Activated naive CD4-positive, alpha-beta T cell treated with anti-CD3 and anti-CD28 coated beads for 36 hours (primary cell): ENCODE results near the gene C10orf67. TPM values are rescaled to one million over a fixed set of nuclear protein-coding genes. Genes with fewer than 3 reads are reported as not detected.
"Not testable (repeated sequence)": the region's sequence is repeated elsewhere in the genome, so short reads cannot be mapped to it uniquely, and the experiment has no call there.

Experiments used
- CTCF ChIA-PET: fragments of 350-600 bp; sonication (Branson Sonifier 250); formaldehyde crosslinking; loops from one replicate; lab custom pipeline; 2021; ENCODE audit warnings: antibody characterized with exemption; lab: Charles Lee
- DNase-seq: peaks from one replicate; pipeline ENCODE4 v3.0.0-alpha.2; 2020
- H3K27ac Mint-ChIP-seq: one replicate; pipeline ENCODE4 v1.8.0; 2021; ENCODE audit warnings: mild to moderate bottlenecking, mixed read lengths
- H3K27me3 Mint-ChIP-seq: one replicate; pipeline ENCODE4 v1.8.0; 2021; ENCODE audit warnings: low read depth, mixed read lengths
- H3K36me3 Mint-ChIP-seq: one replicate; pipeline ENCODE4 v1.8.0; 2021; ENCODE audit warnings: low read depth, mixed read lengths
- H3K4me1 Mint-ChIP-seq: one replicate; pipeline ENCODE4 v1.8.0; 2021; ENCODE audit warnings: low read depth, mixed read lengths
- H3K4me3 Mint-ChIP-seq: one replicate; pipeline ENCODE4 v1.8.0; 2021; ENCODE audit warnings: mild to moderate bottlenecking, moderate library complexity, mixed read lengths
- H3K9me3 Mint-ChIP-seq: one replicate; pipeline ENCODE4 v1.8.0; 2021; ENCODE audit warnings: mixed read lengths
- intact Hi-C: fragments of 100-400 bp; cut with micrococcal nuclease; formaldehyde crosslinking; loops from one replicate; pipeline ENCODE4 v1.15.1; 2023
- total RNA-seq, 2 experiments: library from RNA; stranded (reverse); gene quantifications; one replicate each; pipeline ENCODE4 v1.2.3, GENCODE V29; 2021

C10orf67 gene
- total RNA-seq, 2 experiments from 2014 or later = 2.0 to 3.2 TPM

GRCh38 chr10:23361665-23362064, 17.1 kb upstream of the C10orf67 start:
- no peak overlapping the region for H3K4me3 Mint-ChIP-seq
- DNase-seq = no peak
- H3K27me3 Mint-ChIP-seq = no peaks in the 10 kb centered on the region
- intact Hi-C loops = loop anchor here (5.0 to 10.0 kb wide), 7 partner anchors 39 to 1363 kb away; partner anchors contain the start of genes ARHGAP21, COMMD3 and MSRB2
- H3K36me3 Mint-ChIP-seq = no peaks in the 10 kb centered on the region
- no peak overlapping the region for H3K27ac Mint-ChIP-seq
- no peaks in the 10 kb centered on the region for H3K9me3 Mint-ChIP-seq
- CTCF ChIA-PET = interaction anchor here (1.0 to 1.3 kb wide), 2 partner anchors 21 to 156 kb away, joined by 4 read pairs; no protein-coding TSS in a partner anchor
- H3K4me1 Mint-ChIP-seq = peaks cover 50% of the 10 kb centered on the region

- Mint-ChIP-seq H3K36me3 (no peaks in the 10 kb centered on the region), H3K4me3 (no peak overlapping the region), H3K4me1 (peaks cover 33% of the 10 kb centered on the region), H3K27ac (no peak overlapping the region), H3K9me3 (no peaks in the 10 kb centered on the region), H3K27me3 (no peaks in the 10 kb centered on the region)
- intact Hi-C loops = loop anchor here (5.0 to 10.0 kb wide), 7 partner anchors 38 to 1365 kb away; partner anchors contain the start of genes ARHGAP21, COMMD3 and MSRB2
- CTCF ChIA-PET = interaction anchor here (2.2 kb wide), 1 partner anchor 169 kb away, joined by 6 read pairs; no protein-coding TSS in a partner anchor
- no peak for DNase-seq
Measured at GRCh38 chr10:23359692-23360380, 15.2 kb upstream of the C10orf67 start.

DNA sequence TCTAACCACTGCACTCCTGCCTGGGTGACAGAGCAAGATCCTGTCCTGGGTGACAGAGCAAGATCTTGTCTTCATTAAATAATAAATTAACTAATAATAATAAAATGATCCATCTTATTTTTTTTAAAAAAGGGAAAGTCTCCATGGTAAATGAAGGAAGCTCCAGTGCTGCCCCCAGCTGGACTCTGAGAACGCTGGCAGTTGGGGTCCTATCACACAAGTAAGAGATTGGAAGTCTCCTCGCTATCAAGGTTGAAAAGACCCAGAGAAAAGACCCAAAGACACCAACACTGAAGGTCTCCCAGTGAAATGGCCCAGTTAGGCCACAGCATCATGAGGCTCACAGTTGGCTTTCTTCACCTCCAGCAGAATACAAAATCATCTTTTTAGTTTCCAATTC, 13.8 kb upstream of the C10orf67 start:
- Mint-ChIP-seq H3K27me3 (no peaks in the 10 kb centered on the region), H3K4me3 (no peak overlapping the region), H3K4me1 (peaks cover 18% of the 10 kb centered on the region), H3K9me3 (no peaks in the 10 kb centered on the region), H3K27ac (no peak overlapping the region), H3K36me3 (no peaks in the 10 kb centered on the region)
- CTCF ChIA-PET = interaction anchor here (1.5 to 1.7 kb wide), 2 partner anchors 43 to 65 kb away, joined by 3 to 5 read pairs; no protein-coding TSS in a partner anchor
- intact Hi-C loops = no loop called here
- no peak for DNase-seq

DNA sequence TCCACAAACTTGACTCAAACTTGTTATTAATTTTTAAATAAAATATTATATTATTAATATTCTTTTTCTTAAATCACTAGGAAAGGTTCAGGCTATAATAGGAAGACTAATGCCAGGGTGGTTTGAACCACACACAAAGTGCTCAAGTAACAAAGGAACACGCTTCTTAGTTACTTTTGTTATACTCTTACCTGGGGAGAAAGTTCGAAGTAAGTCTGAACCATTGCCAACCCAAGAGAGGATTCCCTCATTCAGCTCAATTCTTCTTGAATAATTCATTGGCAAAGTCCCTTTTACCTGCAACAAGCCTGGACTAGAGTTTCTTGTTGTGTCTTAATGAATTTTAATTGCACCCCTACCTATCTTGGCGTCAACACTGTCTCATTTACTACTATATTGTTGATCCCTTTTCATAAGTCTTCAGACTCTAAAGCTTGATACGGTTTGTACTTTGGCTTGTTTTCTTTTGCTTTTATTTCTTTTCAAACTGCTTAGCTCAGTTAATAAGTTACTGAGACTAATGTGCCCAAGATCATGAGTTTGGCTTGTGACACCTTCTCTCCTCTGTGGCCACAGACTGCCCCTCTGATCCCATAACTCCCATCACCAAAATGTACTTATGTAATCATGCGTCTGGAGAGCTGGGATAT, 10.2 kb upstream of the C10orf67 start:
- H3K36me3 Mint-ChIP-seq = no peaks in the 10 kb centered on the region

GRCh38 chr10:23351926-23352519, 7.4 kb upstream of the C10orf67 start:
- H3K4me1 Mint-ChIP-seq = no peaks in the 10 kb centered on the region
- H3K9me3 Mint-ChIP-seq = no peaks in the 10 kb centered on the region
- no peaks in the 10 kb centered on the region for H3K27me3 Mint-ChIP-seq
- DNase-seq = no peak
- intact Hi-C loops = no loop called here
- no peak overlapping the region for H3K4me3 Mint-ChIP-seq
- CTCF ChIA-PET = no interaction called here
- H3K36me3 Mint-ChIP-seq = no peaks in the 10 kb centered on the region
- no peak overlapping the region for H3K27ac Mint-ChIP-seq

More for the DNA sequence above, 10.2 kb upstream of the C10orf67 start:
- no peak for DNase-seq
- no peaks in the 10 kb centered on the region for H3K4me1 Mint-ChIP-seq
- CTCF ChIA-PET = no interaction called here
- no peak overlapping the region for H3K27ac Mint-ChIP-seq
- no peak overlapping the region for H3K4me3 Mint-ChIP-seq
- H3K9me3 Mint-ChIP-seq = no peaks in the 10 kb centered on the region
- no peaks in the 10 kb centered on the region for H3K27me3 Mint-ChIP-seq
- intact Hi-C loops = no loop called here

DNA sequence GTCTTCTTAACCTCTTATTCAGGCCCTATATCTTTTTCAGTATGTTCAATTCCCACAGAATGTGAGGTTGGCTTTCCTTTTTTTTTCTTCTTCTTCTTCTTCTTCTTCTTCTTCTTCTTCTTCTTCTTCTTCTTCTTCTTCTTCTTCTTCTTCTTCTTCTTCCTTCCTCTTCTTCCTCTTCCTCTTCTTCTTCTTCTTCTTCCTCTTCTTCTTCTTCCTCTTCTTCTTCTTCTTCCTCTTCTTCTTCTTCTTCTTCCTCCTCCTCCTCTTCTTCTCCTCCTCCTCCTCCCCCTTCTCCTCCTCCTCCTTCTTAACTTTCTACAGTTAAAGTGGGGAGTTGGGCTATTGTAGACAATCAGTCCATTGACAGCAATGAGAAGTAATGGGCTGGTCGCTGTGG, 6.1 kb upstream of the C10orf67 start:
- CTCF ChIA-PET, intact Hi-C loops, H3K4me3 Mint-ChIP-seq, H3K4me1 Mint-ChIP-seq, DNase-seq, H3K36me3 Mint-ChIP-seq, H3K9me3 Mint-ChIP-seq, H3K27ac Mint-ChIP-seq, H3K27me3 Mint-ChIP-seq: not testable (repeated sequence)

- Mint-ChIP-seq H3K4me1 (peaks cover 25% of the 10 kb centered on the region), H3K4me3 (no peak overlapping the region), H3K9me3 (no peaks in the 10 kb centered on the region), H3K27ac (no peak overlapping the region), H3K36me3 (no peaks in the 10 kb centered on the region), H3K27me3 (no peaks in the 10 kb centered on the region)
- DNase-seq = no peak
- intact Hi-C loops = no loop called here
- CTCF ChIA-PET = interaction anchor here (1.1 kb wide), 1 partner anchor 31 kb away, joined by 6 read pairs; no protein-coding TSS in a partner anchor
Measured at GRCh38 chr10:23345861-23346260, 1.3 kb upstream of the C10orf67 start.

GRCh38 chr10:23343591-23344240, 881 bp downstream of the C10orf67 start:
- intact Hi-C loops = loop anchor here (1.0 kb wide), 1 partner anchor 49 kb away; no protein-coding TSS in a partner anchor
- CTCF ChIA-PET = interaction anchor here (0.6 to 2.1 kb wide), 3 partner anchors 29 to 293 kb away, joined by 3 to 5 read pairs (median 3); no protein-coding TSS in a partner anchor
- Mint-ChIP-seq H3K36me3 (no peaks in the 10 kb centered on the region), H3K27ac (no peak overlapping the region), H3K4me1 (peaks cover 42% of the 10 kb centered on the region), H3K27me3 (no peaks in the 10 kb centered on the region), H3K4me3 (peak overlapping the region; percentile 82), H3K9me3 (no peaks in the 10 kb centered on the region)
- DNase-seq = peak; percentile 77

DNA sequence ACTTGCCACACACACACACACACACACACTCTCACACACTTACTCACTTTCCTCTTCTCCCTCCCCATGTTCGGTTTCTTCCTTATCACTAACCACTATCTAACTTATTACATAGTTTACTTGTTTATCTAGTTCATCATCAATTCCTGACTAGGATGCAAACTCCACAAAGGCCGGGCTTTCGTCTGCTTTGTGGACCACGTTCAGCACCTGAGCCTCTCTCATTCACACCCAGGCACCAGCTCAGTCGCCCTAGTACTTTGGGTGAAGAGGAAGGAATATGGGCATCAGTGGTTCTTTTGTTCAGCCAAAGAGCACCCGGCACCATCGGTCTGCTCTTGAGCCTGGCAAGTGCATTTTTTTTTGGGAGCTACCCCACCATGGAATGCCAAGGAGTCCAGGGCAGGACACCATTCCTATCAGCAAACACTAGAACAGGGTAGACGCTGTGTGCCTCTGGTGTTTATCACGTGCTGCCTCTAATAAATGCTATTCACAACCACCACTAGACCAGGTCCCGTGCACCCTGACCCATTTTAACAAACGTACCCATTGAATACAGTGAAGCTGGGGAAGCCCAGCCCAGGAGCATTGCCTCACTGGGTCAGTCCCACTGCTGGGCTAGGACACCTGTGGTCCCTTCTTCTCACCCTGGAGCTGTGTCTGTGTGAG, 2.2 kb downstream of the C10orf67 start:
- H3K27ac Mint-ChIP-seq = peak overlapping the region; percentile 76
- no peaks in the 10 kb centered on the region for H3K9me3 Mint-ChIP-seq
- DNase-seq = no peak
- peaks cover 54% of the 10 kb centered on the region for H3K4me1 Mint-ChIP-seq
- CTCF ChIA-PET = interaction anchor here (1.1 kb wide), 1 partner anchor 27 kb away, joined by 4 read pairs; no protein-coding TSS in a partner anchor
- no peaks in the 10 kb centered on the region for H3K36me3 Mint-ChIP-seq
- H3K4me3 Mint-ChIP-seq = no peak overlapping the region
- H3K27me3 Mint-ChIP-seq = no peaks in the 10 kb centered on the region
- intact Hi-C loops = no loop called here

DNA sequence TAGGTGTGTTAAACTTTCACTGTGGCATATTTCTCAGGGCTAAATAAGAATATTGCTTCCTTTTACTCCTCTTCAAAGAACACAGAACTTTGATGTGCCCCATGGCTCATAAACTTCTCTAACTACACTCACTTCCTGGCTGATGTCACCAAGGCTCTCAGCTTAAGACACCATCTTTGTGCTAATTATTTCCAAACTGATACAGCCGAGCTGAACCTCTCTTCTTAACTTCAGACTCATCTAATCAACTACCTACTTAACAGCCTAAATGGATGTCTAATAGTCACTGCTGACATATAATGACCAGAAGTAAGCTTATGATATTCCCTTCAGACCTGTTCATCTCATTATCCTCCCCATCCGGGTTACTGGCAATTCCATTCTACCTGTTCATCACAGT, 3.6 kb downstream of the C10orf67 start:
- Mint-ChIP-seq H3K36me3 (peaks cover under 1% of the 10 kb centered on the region), H3K27ac (peak overlapping the region; percentile 76), H3K9me3 (no peaks in the 10 kb centered on the region), H3K4me3 (no peak overlapping the region), H3K4me1 (peaks cover 65% of the 10 kb centered on the region), H3K27me3 (no peaks in the 10 kb centered on the region)
- intact Hi-C loops = loop anchor here (1.0 kb wide), 2 partner anchors 9 to 22 kb away; no protein-coding TSS in a partner anchor
- CTCF ChIA-PET = interaction anchor here (0.8 to 0.9 kb wide), 2 partner anchors 20 to 24 kb away, joined by 4 read pairs; no protein-coding TSS in a partner anchor
- peak; percentile 54 for DNase-seq

GRCh38 chr10:23340354-23340753, 4.2 kb downstream of the C10orf67 start:
- Mint-ChIP-seq H3K4me1 (peaks cover 70% of the 10 kb centered on the region), H3K27me3 (no peaks in the 10 kb centered on the region), H3K36me3 (peaks cover 3% of the 10 kb centered on the region), H3K27ac (peak overlapping the region; percentile 75), H3K4me3 (no peak overlapping the region), H3K9me3 (no peaks in the 10 kb centered on the region)
- DNase-seq = no peak
- intact Hi-C loops = no loop called here
- CTCF ChIA-PET = interaction anchor here (0.8 to 0.9 kb wide), 2 partner anchors 21 to 24 kb away, joined by 4 read pairs; no protein-coding TSS in a partner anchor
